ENCODE data around the gene ELF2. TPM values are rescaled to one million over a fixed set of nuclear protein-coding genes. Genes with fewer than 3 reads are reported as not detected.
"Not testable (repeated sequence)": the region's sequence is repeated elsewhere in the genome, so short reads cannot be mapped to it uniquely, and the experiment has no call there.

ELF2 gene
- total RNA-seq, 1 donor from 2014 or later: 26.2 TPM

GRCh38 chr4:139025841-139026240 lies 151.2 kb downstream of the ELF2 start:
- DNase-seq (ENCODE audit: extremely low read depth, low read depth, low spot score): no peak

GRCh38 chr4:139024686-139025085 lies 152.3 kb downstream of the ELF2 start:
- no peak for DNase-seq (ENCODE audit: extremely low read depth, low read depth, low spot score)

GRCh38 chr4:139022835-139023234 lies 154.2 kb downstream of the ELF2 start:
- DNase-seq (ENCODE audit: extremely low read depth, low read depth, low spot score): no peak

- not testable (repeated sequence) for DNase-seq (ENCODE audit: extremely low read depth, low read depth, low spot score)
Measured at GRCh38 chr4:139021071-139021470, 155.9 kb downstream of the ELF2 start.

- DNase-seq (ENCODE audit: extremely low read depth, low read depth, low spot score): no peak
Measured at GRCh38 chr4:139020384-139020783, 156.6 kb downstream of the ELF2 start.

- DNase-seq (ENCODE audit: extremely low read depth, low read depth, low spot score): no peak
Measured at GRCh38 chr4:139018971-139019758, 157.9 kb downstream of the ELF2 start.

GRCh38 chr4:139018501-139018900 lies 158.5 kb downstream of the ELF2 start:
- no peak for DNase-seq (ENCODE audit: extremely low read depth, low read depth, low spot score)

GRCh38 chr4:139017861-139018260 lies 159.2 kb downstream of the ELF2 start:
- DNase-seq (ENCODE audit: extremely low read depth, low read depth, low spot score): no peak

GRCh38 chr4:139015948-139016471 lies 161.0 kb downstream of the ELF2 start:
- DNase-seq (ENCODE audit: extremely low read depth, low read depth, low spot score): no peak

GRCh38 chr4:139015269-139015947 lies 161.6 kb downstream of the ELF2 start, which contains the start of gene NOCT:
NOCT (plus strand) TSS chr4:139015781; CDS start chr4:139015982, 201 bp downstream.
- DNase-seq (ENCODE audit: extremely low read depth, low read depth, low spot score): peak; percentile 52

- DNase-seq (ENCODE audit: extremely low read depth, low read depth, low spot score): peak; percentile 97
Measured at GRCh38 chr4:139014371-139015268, 162.4 kb downstream of the ELF2 start.

- DNase-seq (ENCODE audit: extremely low read depth, low read depth, low spot score): no peak
Measured at GRCh38 chr4:139011225-139011950, 165.6 kb downstream of the ELF2 start.

GRCh38 chr4:139009702-139010101 lies 167.3 kb downstream of the ELF2 start:
- DNase-seq (ENCODE audit: extremely low read depth, low read depth, low spot score): no peak

GRCh38 chr4:139008278-139008677 lies 168.7 kb downstream of the ELF2 start:
- not testable (repeated sequence) for DNase-seq (ENCODE audit: extremely low read depth, low read depth, low spot score)

- DNase-seq (ENCODE audit: extremely low read depth, low read depth, low spot score): no peak
Measured at GRCh38 chr4:139007640-139008039, 169.4 kb downstream of the ELF2 start.

Other genes with a start within 250 kb of the ELF2 start
- 36.6 and 37.8 TPM in 2 replicates for gene NOCT, start 161.4 kb downstream of the ELF2 start, total RNA-seq
- gene MGARP, start 103.0 kb upstream of the ELF2 start, total RNA-seq: 0.10 and 3.4 TPM in 2 replicates
- gene NAA15, start 124.3 kb upstream of the ELF2 start, total RNA-seq: 24.0 and 29.5 TPM in 2 replicates
- gene NDUFC1, start 125.3 kb upstream of the ELF2 start, total RNA-seq: 42.8 and 64.5 TPM in 2 replicates